AG09309 (cell line): ENCODE results near the gene MRPL51.

ENCODE experiments used
- DNase-seq: peaks from one replicate; pipeline ENCODE4 v3.0.0-alpha.2; 2010; ENCODE audit warnings: low read depth
- H3K4me3 ChIP-seq: 2 replicates; pipeline ENCODE4 v1.5.1; 2011; ENCODE audit warnings: mild to moderate bottlenecking, low read depth, low read length, moderate library complexity; ENCODE audit not compliant: control insufficient read depth
- TF ChIP-seq, protein P1 (sequence below): IDR thresholded peaks from 2 replicates; pipeline ENCODE4 v1.5.1; 2011; ENCODE audit warnings: mild to moderate bottlenecking, low read depth, low read length, inconsistent platforms; ENCODE audit not compliant: insufficient read depth, control insufficient read depth; ENCODE audit errors: missing control alignments

MRPL51 gene

DNA sequence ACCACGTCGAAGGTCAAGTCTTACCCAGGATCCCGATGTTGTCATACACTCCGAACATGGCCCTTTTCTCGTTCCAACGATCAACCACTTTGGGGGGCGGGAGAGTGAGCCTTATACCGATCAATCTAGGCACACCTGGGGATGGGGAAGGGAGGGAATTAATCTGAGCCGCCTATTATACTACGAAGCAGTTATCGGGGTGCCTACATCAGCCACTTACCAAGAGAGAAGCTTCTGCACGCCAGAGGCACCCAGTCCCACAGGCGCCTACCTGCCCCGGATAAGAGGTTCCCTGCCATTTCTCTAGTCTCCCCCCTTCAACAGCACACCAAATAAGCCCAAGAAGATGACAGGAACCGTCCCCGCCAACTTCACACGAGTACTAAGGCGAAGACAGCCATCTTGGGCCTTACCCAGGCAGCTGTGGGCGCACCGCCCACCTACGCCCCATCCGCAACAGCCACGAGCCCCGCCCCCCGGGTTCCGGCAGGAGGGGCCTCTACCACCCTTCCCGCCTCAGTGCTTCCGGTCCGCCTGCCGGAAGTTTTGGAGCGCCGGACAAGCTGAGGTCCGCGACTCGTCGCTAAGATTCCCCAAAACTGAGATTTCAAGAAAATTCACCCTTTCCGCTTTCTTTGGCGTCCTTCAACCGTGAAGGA, at the start of gene MRPL51:
Gene MRPL51 (minus strand): TSS at position 425 of the 659 bp plus-strand sequence. CDS start 126 bp downstream, at position 299.
- peak within 1 kb of the TSS; percentile 81 for H3K4me3 ChIP-seq
- peak; percentile 66 for DNase-seq
- TF ChIP-seq, protein P1, sequence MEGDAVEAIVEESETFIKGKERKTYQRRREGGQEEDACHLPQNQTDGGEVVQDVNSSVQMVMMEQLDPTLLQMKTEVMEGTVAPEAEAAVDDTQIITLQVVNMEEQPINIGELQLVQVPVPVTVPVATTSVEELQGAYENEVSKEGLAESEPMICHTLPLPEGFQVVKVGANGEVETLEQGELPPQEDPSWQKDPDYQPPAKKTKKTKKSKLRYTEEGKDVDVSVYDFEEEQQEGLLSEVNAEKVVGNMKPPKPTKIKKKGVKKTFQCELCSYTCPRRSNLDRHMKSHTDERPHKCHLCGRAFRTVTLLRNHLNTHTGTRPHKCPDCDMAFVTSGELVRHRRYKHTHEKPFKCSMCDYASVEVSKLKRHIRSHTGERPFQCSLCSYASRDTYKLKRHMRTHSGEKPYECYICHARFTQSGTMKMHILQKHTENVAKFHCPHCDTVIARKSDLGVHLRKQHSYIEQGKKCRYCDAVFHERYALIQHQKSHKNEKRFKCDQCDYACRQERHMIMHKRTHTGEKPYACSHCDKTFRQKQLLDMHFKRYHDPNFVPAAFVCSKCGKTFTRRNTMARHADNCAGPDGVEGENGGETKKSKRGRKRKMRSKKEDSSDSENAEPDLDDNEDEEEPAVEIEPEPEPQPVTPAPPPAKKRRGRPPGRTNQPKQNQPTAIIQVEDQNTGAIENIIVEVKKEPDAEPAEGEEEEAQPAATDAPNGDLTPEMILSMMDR = no peak

GRCh38 chr12:6542209-6543009, 49.3 kb upstream of the MRPL51 start:
- no peak for DNase-seq
- no peak overlapping the region for H3K4me3 ChIP-seq
- TF ChIP-seq, protein P1 = no peak

- TF ChIP-seq, protein P1 = no peak
- H3K4me3 ChIP-seq = no peak overlapping the region
- no peak for DNase-seq
These were observed 48.5 kb upstream of the MRPL51 start for GRCh38 chr12:6541371-6542165.

GRCh38 chr12:6540181-6540877, 47.3 kb upstream of the MRPL51 start:
- TF ChIP-seq, protein P1 = no peak
- peak; percentile 84 for DNase-seq
- no peak overlapping the region for H3K4me3 ChIP-seq

DNA sequence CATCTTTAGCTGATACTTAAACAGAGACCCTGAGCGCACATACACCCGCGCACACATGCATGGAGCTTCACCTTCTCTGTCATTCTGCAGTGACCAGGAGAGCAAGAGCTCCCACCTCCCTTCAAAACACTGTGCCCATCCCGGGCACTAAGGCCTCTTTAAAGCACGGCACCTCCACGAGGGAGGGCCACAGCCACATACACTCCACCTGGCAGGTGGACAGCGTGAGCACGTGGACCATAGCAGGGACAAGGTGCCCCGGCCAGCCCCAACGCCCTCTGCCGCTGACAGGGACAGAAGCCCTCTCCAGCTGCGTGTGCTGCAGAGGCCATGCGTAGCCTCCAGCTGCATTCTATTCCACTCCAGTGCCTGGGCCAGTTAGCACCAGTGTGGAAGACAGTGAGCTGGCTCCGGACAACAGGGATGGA, 46.7 kb upstream of the MRPL51 start:
- TF ChIP-seq, protein P1 = no peak
- H3K4me3 ChIP-seq = no peak overlapping the region
- no peak for DNase-seq

DNA sequence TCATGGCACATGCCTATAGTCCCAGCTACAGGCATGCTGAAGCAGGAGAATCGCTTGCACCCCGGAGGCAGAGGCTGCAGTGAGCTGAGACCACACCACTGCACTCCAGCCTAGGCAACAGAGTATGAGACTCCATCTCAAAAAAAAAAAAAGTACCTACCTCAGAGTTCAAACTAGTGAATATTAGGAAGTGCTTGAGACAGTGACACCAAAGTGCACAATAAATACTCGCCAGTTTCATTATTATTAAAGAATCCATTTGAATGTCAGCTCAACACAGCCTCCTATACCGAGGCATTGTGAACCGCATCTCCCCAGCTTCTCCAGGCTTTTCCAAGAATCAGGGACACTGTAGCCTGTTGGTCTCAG, 46.2 kb upstream of the MRPL51 start:
- TF ChIP-seq, protein P1 = no peak
- H3K4me3 ChIP-seq = no peak overlapping the region
- DNase-seq = no peak
